Mononuclear cell (primary cell): ENCODE data around the gene CCL14. TPM values are rescaled to one million over a fixed set of nuclear protein-coding genes. Genes with fewer than 3 reads are reported as not detected.
"Not testable (repeated sequence)": the region's sequence is repeated elsewhere in the genome, so short reads cannot be mapped to it uniquely, and the experiment has no call there.

Source experiments
- H3K27me3 ChIP-seq: 2 replicates; pipeline ENCODE4 v1.6.0; 2011; ENCODE audit warnings: low read length, control low read depth; ENCODE audit not compliant: insufficient read depth
- H3K4me1 ChIP-seq: 2 replicates; pipeline ENCODE4 v1.5.1; 2011; ENCODE audit warnings: mild to moderate bottlenecking, low read length, control low read depth; ENCODE audit not compliant: insufficient read depth
- H3K4me3 ChIP-seq: 2 replicates; pipeline ENCODE4 v1.5.1; 2011; ENCODE audit warnings: mild to moderate bottlenecking, low read length, moderate library complexity
- H3K9me3 ChIP-seq: 2 replicates; pipeline ENCODE4 v1.5.1; 2011; ENCODE audit warnings: low read depth, mild to moderate bottlenecking, control low read depth, low read length
- total RNA-seq: library from RNA; depleted of rRNA; stranded (reverse); fragments of >200 nt; gene quantifications from one replicate; pipeline ENCODE4 v1.2.3, GENCODE V29; 2012

The CCL14 gene
- total RNA-seq, 1 donor: not detected

- Histone ChIP-seq H3K4me1 (peaks cover 10% of the 10 kb centered on the region), H3K9me3 (no peaks in the 10 kb centered on the region), H3K27me3 (no peaks in the 10 kb centered on the region), H3K4me3 (no peak overlapping the region)
Measured at GRCh38 chr17:36001862-36002603, 15.5 kb upstream of the CCL14 start.

- Histone ChIP-seq H3K4me1 (peaks cover 16% of the 10 kb centered on the region), H3K4me3 (no peak within 1 kb of the TSS), H3K9me3 (no peaks in the 10 kb centered on the region), H3K27me3 (no peaks in the 10 kb centered on the region)
Measured at GRCh38 chr17:36001110-36001771, 14.7 kb upstream of the CCL14 start, which contains the start of gene CCL15. CCL15 (minus strand) TSS chr17:36001553; CDS start chr17:36001492, 61 bp downstream.

GRCh38 chr17:36000732-36001109 is 14.2 kb upstream of the CCL14 start:
- Histone ChIP-seq H3K4me3 (no peak overlapping the region), H3K9me3 (no peaks in the 10 kb centered on the region), H3K27me3 (no peaks in the 10 kb centered on the region), H3K4me1 (peaks cover 16% of the 10 kb centered on the region)

- Histone ChIP-seq H3K9me3 (no peaks in the 10 kb centered on the region), H3K27me3 (no peaks in the 10 kb centered on the region), H3K4me1 (peaks cover 6% of the 10 kb centered on the region), H3K4me3 (no peak overlapping the region)
Measured at GRCh38 chr17:35998756-35999155, 12.2 kb upstream of the CCL14 start.

GRCh38 chr17:35998018-35998545 is 11.6 kb upstream of the CCL14 start:
- no peak overlapping the region for H3K4me3 ChIP-seq

GRCh38 chr17:35995346-35995745 is 8.8 kb upstream of the CCL14 start:
- H3K9me3 ChIP-seq, H3K27me3 ChIP-seq, H3K4me3 ChIP-seq, H3K4me1 ChIP-seq: not testable (repeated sequence)

More at GRCh38 chr17:35998018-35998545, 11.6 kb upstream of the CCL14 start:
- no peaks in the 10 kb centered on the region for H3K9me3 ChIP-seq
- H3K27me3 ChIP-seq: no peaks in the 10 kb centered on the region
- peaks cover 6% of the 10 kb centered on the region for H3K4me1 ChIP-seq

GRCh38 chr17:35991075-35991474 is 4.5 kb upstream of the CCL14 start:
- H3K27me3 ChIP-seq: no peaks in the 10 kb centered on the region
- no peaks in the 10 kb centered on the region for H3K9me3 ChIP-seq
- H3K4me1 ChIP-seq: no peaks in the 10 kb centered on the region
- H3K4me3 ChIP-seq: no peak overlapping the region

GRCh38 chr17:35988164-35988563 is 1.6 kb upstream of the CCL14 start:
- Histone ChIP-seq H3K4me1 (no peaks in the 10 kb centered on the region), H3K9me3 (no peaks in the 10 kb centered on the region), H3K27me3 (no peaks in the 10 kb centered on the region), H3K4me3 (no peak overlapping the region)

- H3K4me1 ChIP-seq: no peaks in the 10 kb centered on the region
- no peaks in the 10 kb centered on the region for H3K9me3 ChIP-seq
- H3K4me3 ChIP-seq: no peak overlapping the region
- H3K27me3 ChIP-seq: no peaks in the 10 kb centered on the region
Measured at GRCh38 chr17:35984140-35984539, 2.4 kb downstream of the CCL14 start.

GRCh38 chr17:35982409-35983191 is 3.9 kb downstream of the CCL14 start:
- Histone ChIP-seq H3K9me3 (no peaks in the 10 kb centered on the region), H3K27me3 (no peaks in the 10 kb centered on the region), H3K4me3 (no peak overlapping the region)

GRCh38 chr17:35981908-35982330 is 4.6 kb downstream of the CCL14 start:
- Histone ChIP-seq H3K27me3 (no peaks in the 10 kb centered on the region), H3K9me3 (no peaks in the 10 kb centered on the region), H3K4me1 (no peaks in the 10 kb centered on the region), H3K4me3 (no peak overlapping the region)

More at GRCh38 chr17:35982409-35983191, 3.9 kb downstream of the CCL14 start:
- no peaks in the 10 kb centered on the region for H3K4me1 ChIP-seq

- no peaks in the 10 kb centered on the region for H3K9me3 ChIP-seq
- H3K4me3 ChIP-seq: no peak within 1 kb of the TSS
- H3K4me1 ChIP-seq: no peaks in the 10 kb centered on the region
- H3K27me3 ChIP-seq: no peaks in the 10 kb centered on the region
Measured at GRCh38 chr17:35981246-35981645, 5.3 kb downstream of the CCL14 start, which contains the start of gene CCL16. CCL16 (minus strand) TSS chr17:35981497; CDS start chr17:35981420, 77 bp downstream.

- no peak overlapping the region for H3K4me3 ChIP-seq
- H3K9me3 ChIP-seq: no peaks in the 10 kb centered on the region
- H3K4me1 ChIP-seq: no peaks in the 10 kb centered on the region
- H3K27me3 ChIP-seq: no peaks in the 10 kb centered on the region
Measured at GRCh38 chr17:35978346-35978745, 8.2 kb downstream of the CCL14 start.

- H3K27me3 ChIP-seq: no peaks in the 10 kb centered on the region
- H3K4me1 ChIP-seq: no peaks in the 10 kb centered on the region
- no peaks in the 10 kb centered on the region for H3K9me3 ChIP-seq
- H3K4me3 ChIP-seq: no peak overlapping the region
Measured at GRCh38 chr17:35977509-35977908, 9.0 kb downstream of the CCL14 start.
